HEK293T (cell line): ENCODE results near the gene NFATC2IP.

ENCODE experiments used
- FOXM1 ChIP-seq: fragments of 450-650 bp; IDR thresholded peaks from 2 replicates; pipeline ENCODE4 v1.6.1; 2017; ENCODE audit warnings: mild to moderate bottlenecking, borderline replicate concordance
- HDGF ChIP-seq: fragments of 450-650 bp; IDR thresholded peaks from 2 replicates; pipeline ENCODE4 v1.6.1; 2017; ENCODE audit warnings: antibody characterized with exemption, borderline replicate concordance
- PKNOX1 ChIP-seq: fragments of 450-650 bp; IDR thresholded peaks from 2 replicates; pipeline ENCODE4 v1.6.1; 2016
- SP1 ChIP-seq: fragments of 450-650 bp; IDR thresholded peaks from 2 replicates; pipeline ENCODE4 v1.6.1; 2017
- TARDBP ChIP-seq: fragments of 450-650 bp; IDR thresholded peaks from 2 replicates; pipeline ENCODE4 v1.6.1; 2016
- ZNF384 ChIP-seq: fragments of 450-650 bp; IDR thresholded peaks from 2 replicates; pipeline ENCODE4 v1.6.1; 2016

GRCh38 chr16:29012913-29013553 lies 62.3 kb downstream of the NFATC2IP start:
- TF ChIP-seq SP1: no peak
- TF ChIP-seq ZNF384: no peak
- TF ChIP-seq HDGF: no peak
- TF ChIP-seq TARDBP: no peak
- no peak for TF ChIP-seq PKNOX1
- TF ChIP-seq FOXM1: no peak
